PC-3 (cell line): ENCODE data around the gene C17orf67. TPM values are rescaled to one million over a fixed set of nuclear protein-coding genes. Genes with fewer than 3 reads are reported as not detected.

Experiments
- ATAC-seq: fragments of 200-7000 bp; cut with Tn5 transposase; 2 replicates; pipeline ENCODE4 v1.9.1; 2020; ENCODE audit warnings: mild to moderate bottlenecking, moderate library complexity
- BruUV-seq: library from RNA; stranded (reverse); fragments of 400-500 nt; replicated peaks from 2 replicates; lab custom pipeline; 2021; lab: Mats Ljungman, UMichigan
- CTCF ChIA-PET: fragments of 300-600 bp; sonication (Branson Sonifier 250); formaldehyde crosslinking; loops from one replicate; lab custom pipeline; 2022; ENCODE audit warnings: antibody characterized with exemption; lab: Charles Lee
- POLR2A ChIA-PET: fragments of 300-600 bp; sonication (Branson Sonifier 250); formaldehyde crosslinking; loops from one replicate; lab custom pipeline; 2022; ENCODE audit warnings: antibody characterized with exemption; ENCODE audit not compliant: unreplicated experiment; lab: Charles Lee
- DNase-seq: peaks from one replicate; pipeline ENCODE4 v3.0.0-alpha.2; 2015
- H2AFZ ChIP-seq: fragments of 300-600 bp; sonication (generic); 2 replicates; pipeline ENCODE4 v1.6.0; 2016; ENCODE audit warnings: antibody characterized with exemption, low read length
- H3F3A ChIP-seq: fragments of 300-600 bp; sonication (generic); one replicate; pipeline ENCODE4 v1.6.0; 2017; ENCODE audit warnings: antibody characterized with exemption, low read length, control low read depth, mild to moderate bottlenecking; ENCODE audit not compliant: unreplicated experiment
- H3K27ac ChIP-seq: fragments of 300-600 bp; sonication (generic); 2 replicates; pipeline ENCODE4 v1.5.1; 2016; ENCODE audit warnings: mild to moderate bottlenecking, low read length
- H3K27me3 ChIP-seq: fragments of 300-600 bp; sonication (generic); 2 replicates; pipeline ENCODE4 v1.6.1; 2016; ENCODE audit warnings: low read length, mixed read lengths
- H3K36me3 ChIP-seq: fragments of 300-600 bp; sonication (generic); 2 replicates; pipeline ENCODE4 v1.6.1; 2016; ENCODE audit warnings: low read depth, mixed run types, low read length, mixed read lengths
- H3K4me1 ChIP-seq: fragments of 300-600 bp; sonication (generic); 2 replicates; pipeline ENCODE4 v1.5.1; 2016; ENCODE audit warnings: low read length; ENCODE audit not compliant: insufficient read depth
- H3K4me2 ChIP-seq: fragments of 300-600 bp; sonication (generic); 2 replicates; pipeline ENCODE4 v1.6.0; 2016; ENCODE audit warnings: low read length
- H3K4me3 ChIP-seq: fragments of 300-600 bp; sonication (generic); 2 replicates; pipeline ENCODE4 v1.5.1; 2016; ENCODE audit warnings: mild to moderate bottlenecking, low read length, mixed read lengths
- H3K79me2 ChIP-seq: fragments of 300-600 bp; sonication (generic); 2 replicates; pipeline ENCODE4 v1.6.1; 2017; ENCODE audit warnings: low read length, mixed read lengths
- H3K9ac ChIP-seq: fragments of 300-600 bp; sonication (generic); 2 replicates; pipeline ENCODE4 v1.6.0; 2016; ENCODE audit warnings: mild to moderate bottlenecking, low read length
- H3K9me2 ChIP-seq: fragments of 300-600 bp; sonication (generic); replicated peaks from 2 replicates; pipeline ENCODE4 v1.6.1; 2016; ENCODE audit warnings: mixed run types, low read length, mixed read lengths
- H3K9me3 ChIP-seq: fragments of 300-600 bp; sonication (generic); 2 replicates; pipeline ENCODE4 v1.6.1; 2016; ENCODE audit warnings: low read length, mixed read lengths
- H4K20me1 ChIP-seq: fragments of 300-600 bp; sonication (generic); 2 replicates; pipeline ENCODE4 v1.6.1; 2016; ENCODE audit warnings: low read length, mixed read lengths
- EZH2 ChIP-seq: fragments of 300-600 bp; sonication (generic); IDR thresholded peaks from one replicate; pipeline ENCODE4 v1.6.1; 2017; ENCODE audit warnings: antibody characterized with exemption, mild to moderate bottlenecking, low read length; ENCODE audit not compliant: unreplicated experiment
- EZH2phosphoT487 ChIP-seq: fragments of 300-600 bp; sonication (generic); IDR thresholded peaks from 2 replicates; pipeline ENCODE4 v1.6.1; 2018; ENCODE audit warnings: mild to moderate bottlenecking, antibody characterized with exemption, low read length, borderline replicate concordance
- intact Hi-C: fragments of 100-400 bp; cut with micrococcal nuclease; formaldehyde crosslinking; loops from 2 replicates; pipeline ENCODE4 v1.9.0; 2023
- total RNA-seq: library from RNA; depleted of rRNA; stranded (reverse); fragments of >200 nt; gene quantifications from 2 replicates; pipeline ENCODE4 v1.2.3, GENCODE V29; 2014
- TF ChIP-seq, protein P1 (sequence below): fragments of 300-600 bp; sonication (generic); conservative IDR thresholded peaks from 2 replicates; pipeline ENCODE4 v1.5.1; 2017; ENCODE audit warnings: antibody characterized with exemption, low read depth, mild to moderate bottlenecking, low read length

The C17orf67 gene
- total RNA-seq, 1 experiment from 2014 or later = 4.4 TPM

DNA sequence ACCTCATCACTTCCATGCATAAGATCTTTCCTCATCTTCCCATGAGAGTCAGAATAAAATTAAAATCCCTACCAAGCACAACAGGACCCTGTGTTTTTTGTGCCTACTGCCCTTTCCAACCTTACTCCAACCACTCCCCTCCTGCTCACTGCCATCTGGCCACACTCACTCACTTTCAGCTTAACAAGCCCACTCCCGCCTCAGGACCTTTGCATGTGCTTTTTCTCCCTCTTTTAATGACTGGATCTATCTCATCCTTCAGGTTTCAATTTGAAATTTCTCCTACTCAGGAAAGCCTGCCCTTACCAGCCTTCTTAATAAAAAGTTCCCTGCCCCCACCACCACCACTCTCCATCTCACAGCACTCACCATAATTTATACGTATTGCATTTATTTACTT, 14.7 kb downstream of the C17orf67 start:
- Histone ChIP-seq H4K20me1 (no peaks in the 10 kb centered on the region), H3K9me2 (no peaks in the 10 kb centered on the region), H3K4me3 (no peak overlapping the region), H3K9ac (no peak overlapping the region), H3F3A (no peaks in the 10 kb centered on the region), H3K36me3 (no peaks in the 10 kb centered on the region), H3K9me3 (no peaks in the 10 kb centered on the region), H2AFZ (peak overlapping the region; percentile 80; the same call in 1 of the 2 replicates), H3K4me2 (peak overlapping the region; percentile 63; the same call in 1 of the 2 replicates), H3K79me2 (no peaks in the 10 kb centered on the region), H3K27me3 (no peaks in the 10 kb centered on the region), H3K4me1 (no peaks in the 10 kb centered on the region), H3K27ac (no peak overlapping the region)
- no peak for DNase-seq
- ATAC-seq = no peak
- no TSS peak for BruUV-seq
- intact Hi-C loops = loop anchor here (1.0 to 5.0 kb wide), 3 partner anchors 32 to 143 kb away; partner anchors contain the start of gene COIL
- CTCF ChIA-PET = interaction anchor here (1.0 to 1.4 kb wide), 6 partner anchors 16 to 320 kb away, joined by 3 to 11 read pairs (median 4); no protein-coding TSS in a partner anchor
- TF ChIP-seq EZH2phosphoT487 = no peak
- no peak for TF ChIP-seq EZH2
- TF ChIP-seq, protein P1, sequence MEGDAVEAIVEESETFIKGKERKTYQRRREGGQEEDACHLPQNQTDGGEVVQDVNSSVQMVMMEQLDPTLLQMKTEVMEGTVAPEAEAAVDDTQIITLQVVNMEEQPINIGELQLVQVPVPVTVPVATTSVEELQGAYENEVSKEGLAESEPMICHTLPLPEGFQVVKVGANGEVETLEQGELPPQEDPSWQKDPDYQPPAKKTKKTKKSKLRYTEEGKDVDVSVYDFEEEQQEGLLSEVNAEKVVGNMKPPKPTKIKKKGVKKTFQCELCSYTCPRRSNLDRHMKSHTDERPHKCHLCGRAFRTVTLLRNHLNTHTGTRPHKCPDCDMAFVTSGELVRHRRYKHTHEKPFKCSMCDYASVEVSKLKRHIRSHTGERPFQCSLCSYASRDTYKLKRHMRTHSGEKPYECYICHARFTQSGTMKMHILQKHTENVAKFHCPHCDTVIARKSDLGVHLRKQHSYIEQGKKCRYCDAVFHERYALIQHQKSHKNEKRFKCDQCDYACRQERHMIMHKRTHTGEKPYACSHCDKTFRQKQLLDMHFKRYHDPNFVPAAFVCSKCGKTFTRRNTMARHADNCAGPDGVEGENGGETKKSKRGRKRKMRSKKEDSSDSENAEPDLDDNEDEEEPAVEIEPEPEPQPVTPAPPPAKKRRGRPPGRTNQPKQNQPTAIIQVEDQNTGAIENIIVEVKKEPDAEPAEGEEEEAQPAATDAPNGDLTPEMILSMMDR = no peak
- POLR2A ChIA-PET = interaction anchor here (0.6 kb wide), 1 partner anchor 201 kb away, joined by 3 read pairs; no protein-coding TSS in a partner anchor

DNA sequence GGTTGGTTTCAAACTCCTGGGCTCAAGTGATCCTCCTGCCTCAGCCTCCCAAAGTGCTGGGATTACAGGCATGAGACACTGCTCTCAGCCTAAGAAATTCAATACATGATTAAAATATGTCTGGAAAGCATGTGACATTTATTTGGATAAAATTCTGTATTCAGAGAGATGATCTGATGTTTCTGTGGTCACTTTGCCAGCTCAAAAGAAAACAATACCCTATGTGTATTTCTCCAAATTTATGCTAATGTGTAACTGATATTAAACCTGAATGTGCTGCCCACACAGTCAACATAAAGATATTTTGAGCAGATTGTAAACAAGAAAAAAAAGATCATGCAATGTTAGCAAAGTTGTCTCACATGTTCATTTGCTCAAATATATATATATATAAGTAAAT, 16.7 kb downstream of the C17orf67 start:
- intact Hi-C loops = loop anchor here (5.0 kb wide), 1 partner anchor 145 kb away; the partner anchor contains the start of gene COIL
- CTCF ChIA-PET = no interaction called here

More for the DNA sequence above, 16.7 kb downstream of the C17orf67 start:
- TF ChIP-seq EZH2phosphoT487 (no peak), EZH2 (no peak)
- TF ChIP-seq, protein P1 = no peak
- no peaks in the 10 kb centered on the region for H3K9me3 ChIP-seq
- H3K79me2 ChIP-seq = no peaks in the 10 kb centered on the region
- no peaks in the 10 kb centered on the region for H3F3A ChIP-seq
- DNase-seq (no peak), ATAC-seq (no peak)
- no peak overlapping the region for H3K9ac ChIP-seq
- no peaks in the 10 kb centered on the region for H3K36me3 ChIP-seq
- no peaks in the 10 kb centered on the region for H3K4me1 ChIP-seq
- no peaks in the 10 kb centered on the region for H3K9me2 ChIP-seq
- POLR2A ChIA-PET = interaction anchor here (0.6 kb wide), 1 partner anchor 16 kb away, joined by 3 read pairs; no protein-coding TSS in a partner anchor
- H3K27me3 ChIP-seq = no peaks in the 10 kb centered on the region
- H2AFZ ChIP-seq = no peak overlapping the region
- H3K4me3 ChIP-seq = no peak overlapping the region
- BruUV-seq = no TSS peak
- no peak overlapping the region for H3K4me2 ChIP-seq
- H3K27ac ChIP-seq = no peak overlapping the region
- H4K20me1 ChIP-seq = no peaks in the 10 kb centered on the region
